NCI-H82 treated with DMSO at 0.1 percent for 48 hours (cell line): ENCODE data around the gene TM4SF20.
"Not testable (repeated sequence)": the region's sequence is repeated elsewhere in the genome, so short reads cannot be mapped to it uniquely, and the experiment has no call there.

Source experiments
- DNase-seq: peaks from one replicate; lab custom pipeline; 2025; ENCODE audit not compliant: unreplicated experiment; lab: John Stamatoyannopoulos, UW

The TM4SF20 gene

GRCh38 chr2:227398684-227399670 is 19.9 kb upstream of the TM4SF20 start:
- DNase-seq: no peak

- no peak for DNase-seq
These were observed 18.5 kb upstream of the TM4SF20 start for GRCh38 chr2:227397562-227397961.

- DNase-seq: no peak
These were observed 16.4 kb upstream of the TM4SF20 start for GRCh38 chr2:227395556-227395955.

GRCh38 chr2:227394401-227394800 is 15.3 kb upstream of the TM4SF20 start:
- no peak for DNase-seq

- peak; percentile 47 for DNase-seq
These were observed 11.6 kb upstream of the TM4SF20 start for GRCh38 chr2:227390468-227391256.

GRCh38 chr2:227389661-227390060 is 10.6 kb upstream of the TM4SF20 start:
- no peak for DNase-seq

- DNase-seq: no peak
These were observed 10.1 kb upstream of the TM4SF20 start for GRCh38 chr2:227389231-227389630.

GRCh38 chr2:227388537-227389011 is 9.5 kb upstream of the TM4SF20 start:
- no peak for DNase-seq

GRCh38 chr2:227387583-227387982 is 8.5 kb upstream of the TM4SF20 start, which contains the start of gene SCYGR1:
TSS of gene SCYGR1 (minus strand) at chr2:227387949. CDS start at chr2:227387949, 0 bp downstream.
- DNase-seq: not testable (repeated sequence)

- no peak for DNase-seq
These were observed 7.5 kb upstream of the TM4SF20 start for GRCh38 chr2:227386630-227387029.

- DNase-seq: no peak
These were observed 4.6 kb upstream of the TM4SF20 start for GRCh38 chr2:227383686-227384085.

- not testable (repeated sequence) for DNase-seq
These were observed 3.2 kb upstream of the TM4SF20 start for GRCh38 chr2:227382241-227382835.

GRCh38 chr2:227378371-227378782 is 729 bp downstream of the TM4SF20 start:
- DNase-seq: no peak

- DNase-seq: no peak
These were observed 1.4 kb downstream of the TM4SF20 start for GRCh38 chr2:227377467-227378351.

- peak; percentile 95 for DNase-seq
These were observed 2.3 kb downstream of the TM4SF20 start for GRCh38 chr2:227376656-227377396.

- no peak for DNase-seq
These were observed 4.9 kb downstream of the TM4SF20 start for GRCh38 chr2:227374158-227374557.

- no peak for DNase-seq
These were observed 5.7 kb downstream of the TM4SF20 start for GRCh38 chr2:227373389-227373788.

GRCh38 chr2:227370791-227371312 is 8.3 kb downstream of the TM4SF20 start:
- no peak for DNase-seq

GRCh38 chr2:227370092-227370491 is 9.0 kb downstream of the TM4SF20 start:
- DNase-seq: no peak
